GM12878 (cell line): Measurements from ENCODE around the gene USP46.

Source experiments
- CHD4 ChIP-seq: fragments of 200-600 bp; sonication (generic); IDR thresholded peaks from 2 replicates; pipeline ENCODE4 v1.6.1; 2016; ENCODE audit warnings: mild to moderate bottlenecking
- IKZF1 ChIP-seq: fragments of 450-650 bp; conservative IDR thresholded peaks from 2 replicates; pipeline ENCODE4 v1.6.1; 2017; ENCODE audit warnings: antibody characterized with exemption, mild to moderate bottlenecking
- MEF2B ChIP-seq: fragments of 450-650 bp; IDR thresholded peaks from 2 replicates; pipeline ENCODE4 v1.6.1; 2018; ENCODE audit warnings: mild to moderate bottlenecking, moderate library complexity; ENCODE audit not compliant: partially characterized antibody, poor library complexity, severe bottlenecking
- NFIC ChIP-seq: IDR thresholded peaks from 2 replicates; pipeline ENCODE4 v1.6.1; 2012; ENCODE audit warnings: low read depth, mild to moderate bottlenecking, inconsistent platforms, low read length, moderate library complexity
- POLR2A ChIP-seq: IDR thresholded peaks from 2 replicates; pipeline ENCODE4 v1.6.1; 2011; ENCODE audit warnings: low read depth, mild to moderate bottlenecking, low read length
- RCOR1 ChIP-seq: conservative IDR thresholded peaks from 2 replicates; pipeline ENCODE4 v1.6.1; 2012; ENCODE audit warnings: low read depth, low read length, improper control_type of control experiment
- SIX5 ChIP-seq: IDR thresholded peaks from 2 replicates; pipeline ENCODE4 v1.6.1; 2011; ENCODE audit warnings: mild to moderate bottlenecking, low read depth, low read length, moderate library complexity; ENCODE audit not compliant: severe bottlenecking
- SP1 ChIP-seq: IDR thresholded peaks from one replicate; pipeline ENCODE4 v1.6.1; 2011; ENCODE audit warnings: low read depth, low read length
- TAF1 ChIP-seq: IDR thresholded peaks from 2 replicates; pipeline ENCODE4 v1.6.1; 2011; ENCODE audit warnings: mild to moderate bottlenecking, low read depth, low read length, borderline replicate concordance
- TF ChIP-seq, protein P1 (sequence below), 3 experiments: IDR thresholded peaks in 2 of 3; conservative IDR thresholded peaks in 1 of 3; 2 replicates each; pipeline ENCODE4 v1.5.1; 2011; ENCODE audit warnings: low read depth in 3 of 3, low read length in 3 of 3, mild to moderate bottlenecking in 3 of 3, control low read depth in 2 of 3, moderate library complexity in 2 of 3, inconsistent platforms in 1 of 3, mixed read lengths in 1 of 3; ENCODE audit not compliant: control insufficient read depth in 2 of 3, insufficient read depth in 1 of 3; ENCODE audit errors: extremely low read depth in 1 of 3
- TF ChIP-seq, protein P2 (sequence below): fragments of 450-650 bp; IDR thresholded peaks from 2 replicates; pipeline ENCODE4 v1.6.1; 2016; ENCODE audit warnings: mild to moderate bottlenecking

DNA sequence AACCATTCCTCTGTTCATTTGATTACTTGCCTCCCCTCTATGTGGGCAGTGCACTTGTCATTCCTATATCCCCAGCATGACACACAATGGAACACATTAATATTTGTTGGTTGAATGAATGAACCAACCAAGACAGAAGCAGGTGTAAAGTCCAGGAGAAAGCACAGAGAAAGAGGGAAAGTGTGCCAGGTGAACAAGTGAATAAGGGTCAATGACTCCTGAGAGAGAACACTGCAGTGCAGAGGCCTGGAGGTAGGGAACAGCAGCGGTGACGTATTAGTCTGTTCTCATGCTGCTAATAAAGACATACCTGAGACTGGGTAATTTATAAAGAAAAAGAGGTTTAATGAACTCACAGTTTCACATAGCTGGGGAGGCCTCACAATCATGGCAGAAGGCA is 53.1 kb downstream of the USP46 start:
- no peak for TF ChIP-seq POLR2A
- TF ChIP-seq SIX5 = no peak
- no peak for TF ChIP-seq NFIC
- TF ChIP-seq, protein P1, sequence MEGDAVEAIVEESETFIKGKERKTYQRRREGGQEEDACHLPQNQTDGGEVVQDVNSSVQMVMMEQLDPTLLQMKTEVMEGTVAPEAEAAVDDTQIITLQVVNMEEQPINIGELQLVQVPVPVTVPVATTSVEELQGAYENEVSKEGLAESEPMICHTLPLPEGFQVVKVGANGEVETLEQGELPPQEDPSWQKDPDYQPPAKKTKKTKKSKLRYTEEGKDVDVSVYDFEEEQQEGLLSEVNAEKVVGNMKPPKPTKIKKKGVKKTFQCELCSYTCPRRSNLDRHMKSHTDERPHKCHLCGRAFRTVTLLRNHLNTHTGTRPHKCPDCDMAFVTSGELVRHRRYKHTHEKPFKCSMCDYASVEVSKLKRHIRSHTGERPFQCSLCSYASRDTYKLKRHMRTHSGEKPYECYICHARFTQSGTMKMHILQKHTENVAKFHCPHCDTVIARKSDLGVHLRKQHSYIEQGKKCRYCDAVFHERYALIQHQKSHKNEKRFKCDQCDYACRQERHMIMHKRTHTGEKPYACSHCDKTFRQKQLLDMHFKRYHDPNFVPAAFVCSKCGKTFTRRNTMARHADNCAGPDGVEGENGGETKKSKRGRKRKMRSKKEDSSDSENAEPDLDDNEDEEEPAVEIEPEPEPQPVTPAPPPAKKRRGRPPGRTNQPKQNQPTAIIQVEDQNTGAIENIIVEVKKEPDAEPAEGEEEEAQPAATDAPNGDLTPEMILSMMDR (IDR thresholded peaks at IDR 0.05 in 2 of 3, conservative IDR thresholded peaks at IDR 0.05 in 1 of 3; ENCODE audit: control insufficient read depth in 2 of 3, extremely low read depth in 1 of 3, insufficient read depth in 1 of 3, low read depth in 3 of 3, low read length in 3 of 3) = no peak
- no peak for TF ChIP-seq MEF2B
- TF ChIP-seq SP1 = no peak
- TF ChIP-seq, protein P2, sequence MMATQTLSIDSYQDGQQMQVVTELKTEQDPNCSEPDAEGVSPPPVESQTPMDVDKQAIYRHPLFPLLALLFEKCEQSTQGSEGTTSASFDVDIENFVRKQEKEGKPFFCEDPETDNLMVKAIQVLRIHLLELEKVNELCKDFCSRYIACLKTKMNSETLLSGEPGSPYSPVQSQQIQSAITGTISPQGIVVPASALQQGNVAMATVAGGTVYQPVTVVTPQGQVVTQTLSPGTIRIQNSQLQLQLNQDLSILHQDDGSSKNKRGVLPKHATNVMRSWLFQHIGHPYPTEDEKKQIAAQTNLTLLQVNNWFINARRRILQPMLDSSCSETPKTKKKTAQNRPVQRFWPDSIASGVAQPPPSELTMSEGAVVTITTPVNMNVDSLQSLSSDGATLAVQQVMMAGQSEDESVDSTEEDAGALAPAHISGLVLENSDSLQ = no peak
- TF ChIP-seq TAF1 = no peak
- TF ChIP-seq RCOR1 = no peak
- TF ChIP-seq IKZF1 = no peak
- no peak for TF ChIP-seq CHD4
